Activated CD4-positive, alpha-beta T cell treated with anti-CD3 and anti-CD28 coated beads, Interleukin-2, amount 50 U/mL, for 16 hours (primary cell): ENCODE results near the gene DAZAP2.
"Not testable (repeated sequence)": the region's sequence is repeated elsewhere in the genome, so short reads cannot be mapped to it uniquely, and the experiment has no call there.

Experiments used
- DNase-seq: peaks from one replicate; pipeline ENCODE4 v3.0.0-alpha.2; 2020

Gene DAZAP2

DNA sequence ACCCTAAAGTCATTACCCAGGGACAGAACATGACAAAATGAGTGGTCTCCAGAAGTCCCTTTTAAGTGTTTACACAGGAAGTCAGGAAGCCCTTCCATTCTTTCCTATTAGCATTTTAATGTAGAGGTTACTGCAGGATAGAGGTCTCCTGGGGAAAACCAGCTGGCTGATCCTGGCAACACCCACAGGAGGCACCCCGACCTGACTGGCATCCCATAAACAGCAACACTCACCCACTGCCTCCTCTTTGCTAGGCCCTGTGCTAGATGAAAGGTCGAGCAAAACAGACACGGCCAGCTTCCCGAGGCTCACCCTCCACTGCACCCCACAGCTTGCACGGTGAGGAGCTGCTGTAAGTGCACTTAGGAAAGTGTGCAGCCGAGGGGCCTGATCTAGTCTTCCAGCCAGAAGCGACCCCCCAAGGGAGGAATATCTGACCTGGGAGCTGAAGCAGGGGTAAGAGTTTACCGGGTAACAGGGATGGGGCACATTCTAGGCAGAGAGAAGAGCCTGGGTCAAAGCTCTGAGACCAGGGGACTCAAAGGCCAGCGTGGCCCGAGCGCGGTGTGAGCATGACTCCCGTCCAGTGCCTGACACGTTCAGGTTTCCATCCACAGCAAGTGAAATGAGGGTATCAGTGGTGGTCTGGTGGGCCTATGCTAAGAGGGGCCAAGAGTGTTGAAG is 9.0 kb downstream of the DAZAP2 start:
- no peak for DNase-seq

GRCh38 chr12:51253276-51253675 is 14.7 kb downstream of the DAZAP2 start:
- DNase-seq, result no peak

DNA sequence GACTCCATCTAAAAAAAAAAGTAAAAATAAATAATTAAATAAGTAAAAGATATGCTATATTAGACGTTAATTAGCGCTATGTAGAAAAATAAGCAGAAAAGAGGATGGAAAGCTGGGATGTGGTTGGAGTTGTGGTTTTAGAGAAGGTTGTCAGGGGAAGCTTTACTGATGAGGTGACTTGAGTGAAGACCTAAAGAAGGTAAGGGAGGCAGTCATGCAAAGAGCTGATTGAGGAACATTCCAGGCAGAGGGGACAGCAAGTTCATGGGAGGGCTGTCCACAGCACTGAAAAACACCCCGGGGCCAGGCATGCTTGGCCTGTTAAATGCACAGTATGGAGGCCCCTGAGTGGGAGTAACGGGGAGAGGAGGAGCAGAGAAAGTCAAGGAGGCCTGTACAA is 15.9 kb downstream of the DAZAP2 start:
- no peak for DNase-seq

GRCh38 chr12:51259600-51259999 is 21.0 kb downstream of the DAZAP2 start:
- DNase-seq, result not testable (repeated sequence)

DNA sequence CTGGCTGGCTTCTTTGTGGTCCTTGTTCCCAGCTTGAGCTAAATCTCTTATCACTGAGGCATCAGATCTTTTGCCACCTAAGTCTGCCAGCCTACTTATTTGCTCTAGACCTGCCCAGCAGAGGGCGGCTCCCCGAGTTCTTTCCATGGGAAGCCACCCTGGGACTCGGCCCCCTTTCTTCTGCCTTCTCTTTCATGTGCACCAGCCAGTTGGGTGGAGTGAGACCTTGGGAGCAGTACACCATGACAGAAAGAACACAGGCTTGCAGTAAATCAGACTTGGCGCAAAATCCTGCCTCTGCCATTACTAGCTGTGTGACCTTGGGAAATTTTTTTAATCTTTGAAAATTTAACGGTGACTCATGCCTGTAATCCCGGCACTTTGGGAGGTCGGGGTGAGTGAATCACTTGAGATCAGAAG is 24.1 kb downstream of the DAZAP2 start:
- no peak for DNase-seq

GRCh38 chr12:51263341-51263740 is 24.7 kb downstream of the DAZAP2 start:
- no peak for DNase-seq

DNA sequence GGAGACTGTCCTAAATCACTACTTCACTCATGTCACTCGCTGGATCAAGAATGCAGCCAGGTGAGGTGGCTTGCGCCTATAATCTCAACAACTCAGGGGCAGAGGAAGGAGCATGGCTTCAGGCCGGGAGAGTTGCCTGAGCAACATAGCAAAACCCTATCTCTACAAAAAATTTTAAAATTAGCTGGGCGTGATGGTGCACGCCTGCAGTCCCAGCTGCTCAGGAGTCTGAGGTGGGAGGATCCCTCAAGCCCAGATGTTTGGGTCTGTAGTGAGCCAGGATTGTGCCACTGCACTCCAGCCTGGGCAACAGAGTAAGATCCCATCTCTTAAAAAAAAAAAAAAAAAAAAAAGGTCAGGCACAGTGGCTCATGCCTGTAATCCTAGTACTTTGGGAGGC is 25.7 kb downstream of the DAZAP2 start:
- DNase-seq, result no peak

DNA sequence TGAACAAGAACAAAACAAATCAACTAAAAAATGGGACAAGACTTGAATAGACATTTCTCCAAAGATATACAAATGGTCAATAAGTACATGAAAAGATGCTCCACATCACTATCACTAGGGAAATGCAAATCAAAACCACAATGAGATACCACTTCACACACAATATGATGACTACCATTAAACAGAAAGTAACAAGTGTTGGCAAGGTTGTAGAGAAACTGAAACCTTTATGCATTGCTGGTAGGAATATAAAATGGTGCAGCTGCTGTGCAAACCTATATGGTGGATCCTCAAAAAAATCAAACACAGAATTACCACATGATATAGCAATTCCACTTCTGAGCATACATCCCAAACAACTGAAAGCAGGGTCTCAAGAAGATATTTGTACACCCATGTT is 26.4 kb downstream of the DAZAP2 start:
- DNase-seq, result peak; percentile 35

DNA sequence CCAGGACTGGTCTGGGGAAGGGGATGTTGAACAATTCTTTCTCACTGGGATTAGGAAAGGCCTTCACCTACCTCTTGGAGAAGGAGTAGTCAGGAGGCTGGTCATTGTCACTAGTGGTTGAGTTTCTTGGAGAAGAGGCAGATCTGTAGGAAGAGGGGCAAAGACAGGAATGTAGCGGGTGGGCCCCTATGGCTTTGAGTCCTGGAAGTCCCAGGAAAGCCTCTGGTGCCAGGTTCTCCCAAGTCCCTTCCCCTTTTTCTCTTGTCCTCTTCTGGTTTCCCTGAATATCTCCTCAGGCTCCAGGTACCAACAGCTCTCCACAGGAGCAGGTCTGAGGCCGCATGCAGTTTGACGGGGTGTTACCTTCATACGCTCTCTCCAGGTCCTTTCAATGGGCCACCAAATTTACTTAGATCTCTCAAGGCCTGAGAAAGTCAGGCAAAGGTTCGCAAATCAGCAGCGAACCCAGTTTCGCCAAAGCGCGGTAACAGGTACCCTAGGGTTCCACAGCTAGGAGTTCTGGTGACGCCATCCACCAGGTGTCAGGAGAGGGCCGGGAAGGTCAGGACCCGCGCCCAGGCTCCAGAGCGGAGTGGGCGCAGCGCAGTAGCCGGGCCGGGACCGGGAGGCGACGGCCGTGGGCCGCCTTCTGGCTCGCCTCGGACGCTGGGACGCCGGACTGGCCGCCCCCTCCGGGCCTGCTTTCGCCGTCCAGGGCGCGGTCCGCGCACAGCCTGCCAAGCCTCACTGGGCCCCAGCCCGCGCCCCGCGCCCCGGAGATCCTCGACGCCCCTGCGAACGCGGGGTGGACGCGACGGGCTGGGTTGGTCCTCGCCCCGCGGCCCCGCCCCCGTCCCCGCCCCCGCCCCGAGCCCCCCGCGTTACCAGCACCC is 30.8 kb downstream of the DAZAP2 start:
- peak; percentile 26 for DNase-seq

DNA sequence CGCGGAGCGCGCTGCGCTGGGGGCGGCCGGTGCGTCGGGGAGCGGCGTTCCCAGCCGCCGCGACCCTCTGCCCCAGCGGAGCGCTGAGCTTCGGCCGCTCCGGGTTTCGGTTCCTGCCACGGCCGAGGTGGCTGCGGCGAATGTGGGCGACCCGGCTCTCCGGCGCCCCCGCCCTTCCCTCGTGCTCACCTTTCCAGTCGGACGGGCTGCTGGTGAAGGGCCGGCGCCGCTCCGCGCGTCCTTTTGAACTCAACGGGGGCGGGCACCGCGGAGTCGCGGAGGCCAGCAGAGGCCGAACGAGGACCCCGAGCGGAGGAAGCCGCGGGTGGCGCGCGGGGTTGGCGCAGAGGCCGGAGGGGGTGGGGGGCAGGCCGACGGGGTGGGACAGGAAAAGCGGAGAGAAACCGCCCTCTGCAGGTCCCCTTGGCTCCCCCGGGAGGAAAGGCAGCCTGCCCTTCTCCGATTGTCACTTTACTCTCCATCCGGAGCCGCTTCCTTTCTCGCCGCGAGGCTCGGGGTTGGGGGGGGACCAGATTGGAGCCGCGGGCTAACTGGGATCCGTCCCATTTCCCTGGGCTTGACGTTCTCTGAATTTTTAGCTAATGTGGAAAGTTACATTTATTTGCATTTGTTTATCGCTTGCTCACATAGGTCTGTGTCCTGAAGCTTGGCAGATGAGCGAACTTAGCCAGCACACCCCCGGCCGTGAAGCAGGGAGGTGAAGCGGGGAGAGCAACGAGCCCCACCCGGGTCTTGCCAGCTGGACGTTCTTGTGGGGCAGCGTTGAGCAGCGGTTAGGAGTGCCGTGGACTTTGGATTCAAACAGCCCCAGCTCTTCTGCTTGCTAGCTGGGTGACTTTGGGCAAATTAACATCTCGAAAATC is 31.7 kb downstream of the DAZAP2 start, which contains the start of gene SMAGP:
TSS of gene SMAGP (minus strand) at position 349 of the 884 bp plus-strand sequence. CDS start 1,137 bp downstream, outside the sequence.
- DNase-seq, result peak; percentile 25

DNA sequence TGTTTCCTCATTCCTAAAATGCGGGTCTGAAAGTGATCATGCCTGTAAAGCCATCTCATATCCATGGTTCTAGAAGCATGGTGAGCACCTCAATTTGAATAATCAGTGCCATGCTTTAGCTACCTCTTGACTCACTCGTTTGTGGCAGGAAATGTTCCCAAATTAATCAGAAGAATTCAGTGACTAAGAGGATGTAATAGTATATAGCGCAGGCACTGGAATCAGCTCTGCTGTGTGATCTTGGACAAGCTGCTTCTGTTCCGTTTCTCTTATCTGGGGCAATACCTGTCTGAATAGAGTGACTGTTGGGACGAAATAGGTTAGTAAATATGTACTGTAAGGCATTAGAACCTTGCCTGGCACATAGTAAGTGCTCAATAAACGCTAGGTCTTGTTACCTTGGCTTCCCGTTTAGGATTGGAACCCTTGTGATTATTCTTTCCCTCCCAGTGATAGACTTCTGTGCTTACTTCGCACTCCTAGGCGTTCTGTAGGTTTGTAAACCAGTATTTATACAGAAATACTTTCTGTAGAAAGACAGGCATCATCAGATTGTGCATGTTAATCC is 32.4 kb downstream of the DAZAP2 start:
- DNase-seq, result no peak

DNA sequence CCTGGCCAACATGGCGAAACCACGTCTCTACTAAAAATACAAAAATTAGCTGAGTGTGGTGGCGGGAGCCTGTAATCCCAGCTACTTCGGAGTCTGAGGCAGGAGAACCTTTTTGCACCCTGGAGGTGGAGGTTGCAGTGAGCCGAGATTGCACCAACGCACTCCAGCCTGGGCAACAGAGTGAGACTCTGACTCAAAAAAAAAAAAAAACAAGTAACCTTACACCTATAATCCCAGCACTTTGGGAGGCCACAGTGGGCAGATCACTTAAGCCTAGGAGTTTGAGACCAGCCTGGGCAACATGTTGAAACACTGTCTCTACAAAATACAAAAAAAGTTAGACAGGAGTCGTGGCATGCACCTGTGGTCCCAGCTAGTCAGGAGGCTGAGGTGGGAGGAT is 34.2 kb downstream of the DAZAP2 start:
- not testable (repeated sequence) for DNase-seq

DNA sequence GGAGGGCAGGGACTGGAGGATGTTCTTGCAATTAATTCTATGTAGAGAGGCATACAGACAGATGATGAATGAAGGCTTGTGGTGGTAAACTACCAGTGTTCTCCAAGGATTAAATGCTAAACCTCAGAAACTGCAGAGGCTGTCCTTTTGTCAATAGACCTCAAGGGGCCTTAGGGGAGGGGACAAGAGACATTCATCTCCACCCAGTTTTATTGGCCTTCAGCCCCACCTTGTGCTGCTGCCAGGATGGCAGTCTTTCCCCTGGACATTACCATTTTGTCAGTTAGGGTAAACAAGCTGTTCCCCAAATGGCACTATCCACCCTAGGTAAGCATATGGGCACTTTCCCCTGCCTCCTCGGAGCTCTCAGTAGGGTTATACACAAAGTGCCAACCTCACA is 36.5 kb downstream of the DAZAP2 start:
- no peak for DNase-seq

GRCh38 chr12:51281202-51281924 is 42.7 kb downstream of the DAZAP2 start:
- no peak for DNase-seq

DNA sequence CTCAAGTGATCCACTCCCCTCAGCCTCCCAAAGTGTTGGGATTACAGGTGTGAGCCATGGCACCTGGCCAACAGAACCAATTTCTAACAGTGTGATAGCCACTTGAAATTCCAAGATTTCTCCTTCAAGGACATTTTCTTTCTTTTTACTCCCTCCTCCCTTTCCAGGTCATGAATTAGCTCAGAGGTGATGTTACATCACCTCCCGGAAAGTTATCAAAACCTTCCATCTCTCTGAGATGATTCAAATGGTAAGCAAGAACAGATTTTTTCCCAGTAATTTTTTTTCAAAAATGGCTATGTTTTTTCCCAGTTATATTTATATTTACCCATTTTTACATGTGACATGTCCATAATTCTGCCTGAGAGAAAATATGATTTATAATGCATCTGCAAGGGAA is 47.2 kb downstream of the DAZAP2 start:
- no peak for DNase-seq

DNA sequence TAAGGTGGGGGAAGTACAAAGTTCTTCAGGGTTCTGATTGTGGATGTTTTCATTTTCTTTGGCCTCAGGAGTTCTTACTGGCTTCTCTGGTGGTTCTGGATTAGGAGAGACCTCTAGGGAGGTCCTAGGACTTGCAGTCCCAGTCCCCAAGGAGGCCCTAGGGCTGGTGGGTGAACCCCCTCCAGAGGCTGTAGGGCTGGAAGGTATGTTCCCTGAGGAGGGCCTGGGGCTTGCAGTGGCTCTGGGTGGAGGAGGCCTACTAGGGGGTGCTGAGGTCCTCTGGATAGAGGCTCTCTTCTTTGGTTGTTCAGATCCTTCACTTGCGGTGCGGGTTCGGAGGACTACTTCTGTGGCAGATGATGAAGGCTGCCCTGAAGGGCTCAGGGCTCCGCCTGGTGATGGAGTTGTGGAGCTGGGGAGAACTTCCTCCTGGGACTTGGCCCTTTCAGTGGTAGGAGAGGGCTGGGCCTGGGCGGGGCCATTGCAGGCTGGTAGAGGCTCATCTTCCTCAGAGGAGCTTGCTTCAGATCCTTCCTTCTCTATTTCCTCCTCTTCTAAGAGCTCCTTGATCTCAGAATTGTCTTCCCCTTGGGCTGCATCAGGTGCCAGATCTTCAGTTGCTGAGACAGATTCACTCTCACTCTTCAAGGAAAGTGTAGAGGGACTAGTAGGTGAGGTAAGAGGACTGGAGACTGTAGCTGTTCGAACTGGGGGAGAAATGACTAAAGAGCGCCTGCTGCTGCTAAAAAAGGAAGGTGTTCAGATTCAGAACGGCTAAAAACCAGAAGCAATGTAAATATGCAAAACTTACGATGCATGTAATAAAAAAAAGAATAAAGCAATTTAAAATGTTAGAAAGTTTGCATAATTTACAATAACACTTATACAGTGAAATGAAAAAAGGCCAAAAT is 53.2 kb downstream of the DAZAP2 start:
- DNase-seq, result not testable (repeated sequence)
